GM18858 (cell line): ENCODE results near the gene ZNF398.
"Not testable (repeated sequence)": the region's sequence is repeated elsewhere in the genome, so short reads cannot be mapped to it uniquely, and the experiment has no call there.

ENCODE experiments used
- ATAC-seq: cut with Tn5 transposase; IDR thresholded peaks from one replicate; pipeline ENCODE4 v1.9.1; 2021; ENCODE audit not compliant: unreplicated experiment

The ZNF398 gene

GRCh38 chr7:149223761-149224160 is 76.5 kb downstream of the ZNF398 start:
- ATAC-seq, result no peak

DNA sequence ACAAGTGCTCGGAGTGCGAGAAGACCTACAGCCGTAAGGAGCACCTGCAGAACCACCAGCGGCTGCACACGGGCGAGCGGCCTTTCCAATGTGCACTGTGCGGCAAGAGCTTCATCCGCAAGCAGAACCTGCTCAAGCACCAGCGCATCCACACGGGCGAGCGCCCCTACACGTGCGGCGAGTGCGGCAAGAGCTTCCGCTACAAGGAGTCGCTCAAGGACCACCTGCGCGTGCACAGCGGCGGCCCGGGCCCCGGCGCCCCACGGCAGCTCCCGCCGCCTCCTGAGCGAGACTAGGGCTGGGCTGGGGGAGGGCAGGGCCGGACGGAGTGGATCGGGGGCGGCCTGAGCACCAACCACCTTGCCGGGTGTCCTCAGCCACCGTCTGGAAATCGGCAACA is 77.1 kb downstream of the ZNF398 start:
- ATAC-seq, result no peak

GRCh38 chr7:149225106-149225505 is 77.9 kb downstream of the ZNF398 start:
- no peak for ATAC-seq

GRCh38 chr7:149225656-149226055 is 78.4 kb downstream of the ZNF398 start:
- no peak for ATAC-seq

GRCh38 chr7:149226366-149226765 is 79.1 kb downstream of the ZNF398 start:
- not testable (repeated sequence) for ATAC-seq

- ATAC-seq, result no peak
These were observed 79.7 kb downstream of the ZNF398 start for GRCh38 chr7:149226840-149227494.

DNA sequence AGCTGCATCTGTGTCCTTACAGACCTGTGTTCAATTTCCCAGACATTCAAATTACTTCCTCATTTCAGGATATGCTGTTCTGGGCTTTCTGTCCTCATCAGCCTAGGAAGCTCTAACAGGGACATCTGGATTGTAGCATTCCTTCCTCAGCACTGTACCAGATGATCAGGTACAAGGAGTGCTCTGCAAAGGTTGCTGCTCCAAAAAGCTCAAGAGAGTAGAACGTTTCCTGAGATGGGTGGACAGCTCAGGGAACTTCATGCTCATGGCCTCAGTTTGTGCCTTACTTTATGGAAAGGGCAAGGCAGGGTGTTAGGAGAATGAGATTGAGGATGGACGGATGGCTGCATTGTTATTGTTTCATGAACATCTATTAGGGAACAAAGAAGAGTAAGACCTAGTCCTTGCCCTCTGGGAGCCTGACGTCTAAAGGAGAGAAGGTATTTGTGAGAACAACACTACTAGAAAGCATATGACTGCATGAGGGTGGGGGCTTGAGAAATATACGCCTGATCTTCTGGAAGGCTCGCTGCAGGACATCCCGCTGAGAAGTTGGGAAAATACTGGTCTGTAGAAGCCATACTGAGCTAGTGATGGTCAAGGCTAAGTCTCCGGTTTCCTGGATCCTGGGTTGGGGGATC is 81.7 kb downstream of the ZNF398 start:
- no peak for ATAC-seq

- ATAC-seq, result no peak
These were observed 82.3 kb downstream of the ZNF398 start for GRCh38 chr7:149229526-149229925.

GRCh38 chr7:149232362-149232761 is 85.1 kb downstream of the ZNF398 start:
- no peak for ATAC-seq
